Sigmoid colon (tissue), 4 donors: ENCODE results near the gene ZRANB1.

Experiments
- POLR2A ChIP-seq, 2 donors: fragments of 450-650 bp; IDR thresholded peaks; one replicate each; pipeline ENCODE4 v1.6.1; 2016; ENCODE audit warnings: antibody characterized with exemption in 2 of 2, mild to moderate bottlenecking in 2 of 2, moderate library complexity in 2 of 2
- POLR2AphosphoS5 ChIP-seq, 4 donors: sonication (generic); formaldehyde crosslinking; IDR thresholded peaks; one replicate each; pipeline ENCODE4 v1.6.1; 2017; ENCODE audit warnings: antibody characterized with exemption in 4 of 4
- TF ChIP-seq, protein P1 (sequence below), 4 experiments: fragments of 450-650 bp in 3 of 4; fragments of 200-600 bp in 1 of 4; IDR thresholded peaks; one replicate each; pipeline ENCODE4 v1.5.1; 2016 to 2019; ENCODE audit warnings: antibody characterized with exemption in 4 of 4, mild to moderate bottlenecking in 3 of 4, moderate library complexity in 2 of 4

DNA sequence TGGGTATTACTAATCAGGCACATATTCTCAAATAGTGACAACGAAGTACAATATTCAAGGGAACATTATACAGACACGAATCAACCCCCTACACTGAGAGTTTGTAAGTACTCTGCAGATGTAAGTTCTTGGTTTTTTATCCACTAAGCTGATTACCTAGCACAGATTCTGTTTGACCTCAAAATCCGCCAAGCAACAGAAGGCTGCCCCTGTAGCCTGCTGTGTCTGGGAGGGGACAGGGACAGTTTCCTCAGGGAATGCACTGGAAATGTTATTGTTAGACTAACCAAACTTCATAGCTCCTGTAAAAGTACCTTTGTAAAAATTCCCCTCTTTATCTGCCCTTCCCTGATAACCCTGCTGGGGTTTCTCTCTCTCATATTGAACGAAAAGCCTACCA is 45.2 kb upstream of the ZRANB1 start:
- TF ChIP-seq, protein P1, sequence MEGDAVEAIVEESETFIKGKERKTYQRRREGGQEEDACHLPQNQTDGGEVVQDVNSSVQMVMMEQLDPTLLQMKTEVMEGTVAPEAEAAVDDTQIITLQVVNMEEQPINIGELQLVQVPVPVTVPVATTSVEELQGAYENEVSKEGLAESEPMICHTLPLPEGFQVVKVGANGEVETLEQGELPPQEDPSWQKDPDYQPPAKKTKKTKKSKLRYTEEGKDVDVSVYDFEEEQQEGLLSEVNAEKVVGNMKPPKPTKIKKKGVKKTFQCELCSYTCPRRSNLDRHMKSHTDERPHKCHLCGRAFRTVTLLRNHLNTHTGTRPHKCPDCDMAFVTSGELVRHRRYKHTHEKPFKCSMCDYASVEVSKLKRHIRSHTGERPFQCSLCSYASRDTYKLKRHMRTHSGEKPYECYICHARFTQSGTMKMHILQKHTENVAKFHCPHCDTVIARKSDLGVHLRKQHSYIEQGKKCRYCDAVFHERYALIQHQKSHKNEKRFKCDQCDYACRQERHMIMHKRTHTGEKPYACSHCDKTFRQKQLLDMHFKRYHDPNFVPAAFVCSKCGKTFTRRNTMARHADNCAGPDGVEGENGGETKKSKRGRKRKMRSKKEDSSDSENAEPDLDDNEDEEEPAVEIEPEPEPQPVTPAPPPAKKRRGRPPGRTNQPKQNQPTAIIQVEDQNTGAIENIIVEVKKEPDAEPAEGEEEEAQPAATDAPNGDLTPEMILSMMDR (IDR thresholded peaks at IDR 0.05) = no peak
- no peak for TF ChIP-seq POLR2AphosphoS5 (IDR thresholded peaks at IDR 0.05)
- TF ChIP-seq POLR2A (IDR thresholded peaks at IDR 0.05) = no peak
